ENCODE data around the gene CNTNAP5.

- TF ChIP-seq POLR2AphosphoS5 (IDR thresholded peaks at IDR 0.05; ENCODE audit: borderline replicate concordance, low read depth, low read length) (no peak), EZH2 (IDR thresholded peaks at IDR 0.05) (no peak)
Measured at GRCh38 chr2:124151691-124152090, 126.6 kb downstream of the CNTNAP5 start.
